GM18861 (cell line): ENCODE measurements around the gene PCNT.
"Not testable (repeated sequence)": the region's sequence is repeated elsewhere in the genome, so short reads cannot be mapped to it uniquely, and the experiment has no call there.

ENCODE experiments used
- ATAC-seq: cut with Tn5 transposase; IDR thresholded peaks from one replicate; pipeline ENCODE4 v1.9.1; 2021; ENCODE audit not compliant: unreplicated experiment

Gene PCNT

DNA sequence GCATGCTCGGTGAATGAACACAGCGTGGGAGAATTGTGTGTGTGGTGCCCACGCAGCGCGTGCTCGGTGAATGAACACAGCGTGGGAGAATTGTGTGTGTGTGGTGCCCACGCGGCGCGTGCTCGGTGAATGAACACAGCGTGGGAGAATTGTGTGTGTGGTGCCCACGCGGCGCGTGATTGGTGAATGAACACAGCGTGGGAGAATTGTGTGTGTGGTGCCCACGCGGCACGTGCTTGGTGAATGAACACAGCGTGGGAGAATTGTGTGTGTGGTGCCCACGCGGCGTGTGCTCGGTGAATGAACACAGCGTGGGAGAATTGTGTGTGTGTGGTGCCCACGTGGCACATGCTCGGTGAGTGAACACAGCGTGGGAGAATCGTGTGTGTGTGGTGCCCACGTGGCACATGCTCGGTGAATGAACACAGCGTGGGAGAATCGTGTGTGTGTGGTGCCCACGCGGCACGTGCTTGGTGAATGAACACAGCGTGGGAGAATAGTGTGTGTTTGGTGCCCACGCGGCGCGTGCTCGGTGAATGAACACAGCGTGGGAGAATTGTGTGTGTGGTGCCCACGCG is 79.4 kb downstream of the PCNT start:
- not testable (repeated sequence) for ATAC-seq

DNA sequence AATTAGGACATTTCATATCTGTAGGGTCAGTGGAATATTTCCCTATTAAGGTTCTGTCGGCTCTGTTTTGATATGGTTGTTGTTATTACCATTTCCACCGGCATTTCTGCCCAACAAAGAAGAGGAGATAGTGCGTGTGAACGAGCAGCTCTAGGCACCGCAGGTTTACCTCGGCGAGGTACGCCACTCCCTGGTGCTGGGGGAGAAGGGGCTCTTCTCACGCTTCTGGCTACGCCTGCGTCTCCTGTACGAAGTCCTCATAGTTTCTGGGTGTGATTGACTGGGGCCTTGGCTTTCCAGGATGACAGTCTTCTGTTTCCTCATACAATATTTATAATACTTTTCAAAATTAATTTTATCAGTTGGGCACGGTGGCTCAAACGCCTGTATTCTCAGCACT is 80.3 kb downstream of the PCNT start:
- ATAC-seq: no peak

DNA sequence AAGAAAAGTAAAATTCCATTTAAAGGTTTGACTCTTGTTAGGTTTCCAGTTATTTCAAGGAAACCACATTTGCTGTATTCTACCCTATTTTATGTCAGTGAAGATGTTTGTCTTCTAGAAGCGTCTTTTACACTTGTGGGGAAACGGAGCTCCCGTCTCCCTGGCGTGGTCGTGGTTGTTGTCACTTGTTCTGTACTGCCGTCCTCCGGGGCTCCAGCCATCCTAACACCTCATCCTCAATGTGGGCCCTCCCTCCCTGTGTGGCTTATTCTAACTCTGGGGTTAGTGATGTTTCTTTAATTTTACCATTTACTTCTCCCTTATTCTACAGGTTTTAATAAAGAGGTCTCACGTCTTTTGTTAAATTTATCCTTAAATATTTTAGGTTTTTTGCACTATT is 82.0 kb downstream of the PCNT start:
- ATAC-seq: no peak

DNA sequence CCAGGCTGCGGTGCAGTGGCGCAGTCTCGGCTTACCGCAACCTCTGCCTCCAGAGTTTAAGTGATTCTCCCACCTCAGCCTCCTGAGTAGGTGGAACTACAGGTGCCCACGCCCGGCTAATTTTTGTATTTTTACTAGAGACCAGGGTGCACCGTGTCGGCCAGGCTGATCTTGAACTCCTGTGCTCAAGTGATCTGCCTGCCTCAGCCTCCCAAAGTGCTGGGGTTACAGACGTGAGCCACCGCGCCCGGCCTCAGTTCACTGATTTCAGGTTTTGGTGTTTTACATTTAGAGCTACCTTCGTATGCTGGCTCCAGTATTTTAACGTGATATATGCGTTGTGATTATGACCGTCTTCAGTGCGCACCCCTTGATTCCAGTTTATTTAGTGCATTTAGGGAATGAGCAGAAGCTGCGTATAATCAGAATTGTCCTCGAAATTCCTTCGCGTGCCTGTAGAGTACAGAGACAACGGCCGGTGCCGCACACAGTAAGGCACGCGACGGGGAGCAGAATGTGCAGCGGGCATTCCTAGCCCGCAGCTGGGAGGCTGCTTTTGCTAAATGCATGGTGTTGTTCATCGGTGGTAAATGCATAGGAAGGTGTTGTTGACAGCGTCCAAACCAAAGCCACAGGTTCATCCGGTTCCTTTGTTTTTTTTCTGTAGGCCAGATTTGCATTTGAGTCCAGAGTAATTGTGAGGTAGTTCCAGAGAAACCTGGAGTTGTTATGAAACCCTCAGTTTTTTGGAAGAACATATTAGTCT is 85.9 kb downstream of the PCNT start:
- no peak for ATAC-seq

- ATAC-seq: no peak
Observed at GRCh38 chr21:46410516-46410915, 86.6 kb downstream of the PCNT start.

DNA sequence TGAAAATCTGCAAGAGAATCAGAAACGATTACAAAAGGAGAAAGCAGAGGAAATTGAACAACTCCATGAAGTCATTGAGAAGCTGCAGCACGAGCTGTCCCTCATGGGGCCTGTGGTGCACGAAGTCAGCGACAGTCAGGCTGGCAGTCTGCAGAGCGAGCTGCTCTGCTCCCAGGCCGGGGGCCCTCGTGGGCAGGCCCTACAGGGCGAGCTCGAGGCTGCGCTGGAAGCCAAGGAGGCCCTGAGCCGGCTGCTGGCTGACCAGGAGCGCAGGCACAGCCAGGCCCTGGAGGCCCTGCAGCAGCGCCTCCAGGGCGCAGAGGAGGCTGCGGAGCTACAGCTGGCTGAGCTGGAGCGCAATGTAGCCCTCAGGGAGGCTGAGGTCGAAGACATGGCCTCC is 87.3 kb downstream of the PCNT start:
- no peak for ATAC-seq

DNA sequence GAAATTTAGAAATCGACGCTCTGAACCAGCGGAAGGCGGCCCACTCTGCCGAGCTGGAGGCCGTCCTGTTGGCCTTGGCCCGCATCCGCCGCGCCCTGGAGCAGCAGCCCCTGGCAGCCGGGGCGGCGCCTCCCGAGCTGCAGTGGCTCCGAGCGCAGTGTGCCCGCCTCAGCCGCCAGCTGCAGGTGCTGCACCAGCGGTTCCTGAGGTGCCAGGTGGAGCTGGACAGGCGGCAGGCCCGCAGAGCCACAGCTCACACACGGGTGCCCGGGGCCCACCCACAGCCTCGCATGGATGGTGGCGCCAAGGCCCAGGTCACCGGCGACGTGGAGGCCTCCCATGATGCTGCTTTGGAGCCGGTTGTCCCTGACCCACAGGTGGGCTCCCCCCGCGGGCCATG is 87.7 kb downstream of the PCNT start:
- ATAC-seq: no peak

DNA sequence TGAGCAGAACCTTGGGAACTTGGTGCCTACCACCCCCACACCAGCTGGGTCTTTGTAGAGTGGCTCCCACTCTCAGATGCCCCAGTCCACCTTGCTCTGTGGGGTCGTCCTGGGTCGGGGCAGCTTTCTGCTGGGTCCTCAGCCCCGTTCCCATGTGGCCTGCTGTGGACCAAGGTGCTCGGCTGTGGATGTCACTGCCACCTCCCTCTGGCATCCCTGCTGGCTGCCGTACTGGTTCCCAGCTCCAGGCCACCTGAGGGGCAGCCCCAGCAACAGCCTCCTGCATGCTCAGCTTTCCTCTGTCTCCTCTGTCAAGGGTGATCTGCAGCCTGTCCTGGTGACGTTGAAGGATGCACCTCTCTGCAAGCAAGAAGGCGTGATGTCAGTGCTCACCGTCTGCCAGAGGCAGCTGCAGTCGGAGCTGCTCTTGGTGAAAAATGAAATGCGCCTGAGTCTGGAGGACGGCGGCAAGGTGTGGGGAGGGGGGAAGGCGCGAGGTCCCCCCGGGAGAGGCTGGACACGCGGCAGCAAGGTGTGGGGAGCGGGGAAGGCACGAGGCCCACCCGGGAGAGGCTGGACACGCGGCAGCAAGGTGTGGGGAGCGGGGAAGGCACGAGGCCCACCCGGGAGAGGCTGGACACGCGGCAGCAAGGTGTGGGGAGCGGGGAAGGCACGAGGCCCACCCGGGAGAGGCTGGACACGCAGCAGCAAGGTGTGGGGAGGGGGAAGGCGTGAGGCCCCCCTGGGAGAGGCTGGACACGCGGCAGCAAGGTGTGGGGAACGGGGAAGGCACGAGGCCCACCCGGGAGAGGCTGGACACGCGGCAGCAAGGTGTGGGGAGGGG is 88.8 kb downstream of the PCNT start:
- ATAC-seq: no peak

- ATAC-seq: no peak
Observed at GRCh38 chr21:46413365-46413696, 89.4 kb downstream of the PCNT start.

DNA sequence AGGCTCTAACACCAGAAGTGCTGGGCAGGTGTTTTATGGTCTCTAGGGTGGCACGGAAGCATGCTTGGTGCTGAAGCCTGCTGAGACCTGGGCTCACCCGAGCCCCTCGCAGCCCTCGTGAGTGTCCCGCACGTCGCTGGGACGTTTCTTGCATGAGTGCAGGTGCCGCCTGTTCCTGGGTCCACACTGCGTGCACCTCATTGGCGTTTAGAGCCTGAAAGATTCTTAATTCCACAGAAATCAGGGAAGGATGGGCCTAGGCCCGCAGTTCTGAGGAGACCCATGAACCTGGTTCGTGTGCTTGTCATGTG is 91.0 kb downstream of the PCNT start:
- ATAC-seq: no peak

- no peak for ATAC-seq
Observed at GRCh38 chr21:46416551-46416950, 92.6 kb downstream of the PCNT start.

GRCh38 chr21:46418265-46418946 is 94.5 kb downstream of the PCNT start:
- ATAC-seq: no peak

DNA sequence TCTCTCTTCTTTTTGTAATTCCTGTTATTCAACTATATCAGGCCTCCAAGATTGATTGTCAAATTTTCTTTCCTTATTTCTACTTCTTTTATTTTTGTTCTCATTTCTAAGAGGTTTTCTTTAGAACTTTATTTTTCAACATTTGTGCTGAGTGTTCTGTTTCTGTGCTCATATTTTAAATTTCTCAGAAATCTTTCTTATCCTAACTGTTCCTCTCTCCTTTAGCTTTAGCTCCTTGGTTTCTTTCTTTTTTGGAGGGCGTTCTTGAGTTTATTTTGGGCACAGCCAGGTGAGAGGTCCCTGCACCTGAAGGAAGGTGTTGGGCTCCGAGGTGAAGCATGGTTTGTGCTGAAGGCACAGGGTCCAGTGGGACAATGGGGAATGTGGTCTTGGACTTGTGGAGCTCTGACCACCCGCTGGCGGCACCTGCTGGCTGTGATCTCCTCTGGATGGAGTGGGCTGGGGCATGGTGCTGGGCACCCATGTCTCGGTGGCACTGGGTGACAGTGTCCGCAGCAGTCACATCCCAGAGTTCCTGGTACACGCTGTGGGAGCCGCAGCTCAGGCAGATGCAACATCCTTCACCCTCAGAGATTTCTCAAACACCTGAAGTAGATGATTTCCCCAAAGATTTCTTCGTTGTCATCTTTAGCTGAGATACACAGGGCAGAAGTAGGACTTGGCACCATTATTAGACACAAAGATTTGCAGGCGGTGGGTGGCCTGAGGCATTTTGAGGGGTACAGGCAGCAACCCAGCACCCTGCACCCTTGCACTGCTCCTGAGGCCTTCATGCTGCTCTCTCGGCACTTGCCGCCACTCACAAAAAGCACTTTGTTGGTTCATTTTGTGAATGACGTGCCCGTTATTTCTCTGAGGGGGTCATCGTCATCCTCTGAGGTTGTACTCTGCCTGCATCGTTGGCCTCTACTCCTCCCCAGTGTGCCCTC is 96.6 kb downstream of the PCNT start:
- no peak for ATAC-seq

DNA sequence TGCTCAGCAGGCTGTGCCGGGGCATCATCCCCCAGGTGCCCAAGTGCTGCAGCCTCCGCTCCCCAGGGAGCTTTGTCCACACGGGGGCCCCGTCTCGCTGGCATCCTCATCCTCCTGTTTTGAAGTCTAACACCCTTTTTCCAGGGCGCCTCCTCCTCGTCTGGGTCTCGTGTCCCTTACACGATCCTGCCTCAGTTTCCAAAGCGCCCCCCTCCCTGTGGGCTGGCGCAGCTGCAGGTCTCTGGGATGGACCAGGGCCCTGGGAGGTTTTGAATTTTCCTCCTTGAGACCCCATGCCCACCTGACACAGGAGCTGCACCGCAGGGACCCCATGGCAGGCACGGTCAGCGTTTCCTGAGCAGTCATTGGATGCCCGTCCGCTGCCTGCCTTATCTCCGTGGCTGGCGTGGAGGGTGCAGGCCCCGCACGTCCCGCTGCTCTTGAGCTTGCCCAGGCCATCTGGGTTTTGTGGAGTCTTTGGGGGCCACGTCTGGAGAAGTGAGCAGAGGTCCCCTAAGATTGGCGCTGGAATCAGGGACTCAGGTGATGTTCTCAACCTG is 97.3 kb downstream of the PCNT start:
- no peak for ATAC-seq

DNA sequence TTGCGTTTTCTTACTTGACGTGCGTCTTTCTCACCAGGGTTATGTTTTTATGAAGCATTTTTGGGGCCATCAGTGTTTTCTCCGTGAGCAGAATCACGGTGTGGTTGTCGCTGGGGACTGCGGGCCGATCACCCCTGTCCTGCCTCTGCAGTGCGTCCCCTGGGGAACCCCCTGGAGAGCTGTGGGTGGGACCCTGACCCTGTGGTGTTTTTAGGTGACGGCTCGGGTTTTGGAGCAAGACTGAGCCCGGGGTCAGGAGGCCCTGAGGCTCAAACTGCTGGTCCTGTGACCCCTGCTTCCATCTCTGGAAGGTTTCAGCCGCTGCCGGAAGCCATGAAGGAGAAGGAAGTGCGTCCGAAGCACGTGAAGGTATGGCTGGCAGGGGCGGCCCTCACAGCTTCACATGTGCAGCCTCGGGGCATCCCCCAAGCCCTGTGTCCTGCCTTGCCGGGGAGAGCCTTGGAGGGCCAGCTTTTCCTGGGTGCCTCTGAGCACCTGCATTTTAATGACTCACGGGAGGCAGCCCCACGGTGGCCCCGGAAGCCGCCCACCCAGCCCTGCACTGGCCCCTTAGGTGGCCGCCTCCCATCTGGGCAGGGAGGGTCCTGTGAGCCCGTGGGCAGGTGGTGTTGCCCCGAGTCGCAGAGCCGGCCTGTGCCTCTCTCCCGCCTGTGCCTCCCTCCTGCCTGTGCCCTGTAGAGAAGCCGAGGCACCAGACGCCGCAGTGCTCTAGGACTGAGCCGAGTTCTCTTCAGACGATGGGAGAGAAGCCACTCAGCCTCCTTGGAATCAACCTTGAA is 98.0 kb downstream of the PCNT start:
- ATAC-seq: no peak

DNA sequence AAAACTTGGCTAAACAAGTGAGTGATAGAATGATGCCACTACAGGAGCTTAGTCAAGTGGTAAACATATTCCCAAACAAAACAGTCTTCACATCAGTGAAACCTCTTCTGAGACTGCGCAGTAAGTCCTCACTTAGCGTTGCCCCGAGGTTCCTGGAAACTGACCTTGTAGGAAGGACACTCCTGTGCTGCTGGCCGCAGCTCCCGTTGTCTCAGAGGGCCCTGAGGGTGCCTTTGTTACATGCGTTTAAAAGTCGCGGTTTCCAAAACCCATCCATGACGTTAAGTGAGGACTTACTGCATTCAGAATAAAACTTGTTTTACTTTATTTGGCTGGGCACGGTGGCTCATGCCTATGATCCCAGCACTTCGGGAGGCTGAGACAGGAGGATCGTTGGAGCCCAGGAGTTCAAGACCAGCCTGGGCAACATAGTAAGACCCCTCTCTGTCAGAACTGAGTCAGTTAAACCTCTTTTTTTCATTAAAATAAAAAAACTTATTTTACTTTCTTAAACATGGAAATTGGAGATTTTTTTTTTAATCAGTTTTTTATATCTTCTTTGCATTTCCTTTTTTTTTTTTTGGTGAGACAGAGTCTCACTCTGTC is 98.8 kb downstream of the PCNT start:
- ATAC-seq: no peak

DNA sequence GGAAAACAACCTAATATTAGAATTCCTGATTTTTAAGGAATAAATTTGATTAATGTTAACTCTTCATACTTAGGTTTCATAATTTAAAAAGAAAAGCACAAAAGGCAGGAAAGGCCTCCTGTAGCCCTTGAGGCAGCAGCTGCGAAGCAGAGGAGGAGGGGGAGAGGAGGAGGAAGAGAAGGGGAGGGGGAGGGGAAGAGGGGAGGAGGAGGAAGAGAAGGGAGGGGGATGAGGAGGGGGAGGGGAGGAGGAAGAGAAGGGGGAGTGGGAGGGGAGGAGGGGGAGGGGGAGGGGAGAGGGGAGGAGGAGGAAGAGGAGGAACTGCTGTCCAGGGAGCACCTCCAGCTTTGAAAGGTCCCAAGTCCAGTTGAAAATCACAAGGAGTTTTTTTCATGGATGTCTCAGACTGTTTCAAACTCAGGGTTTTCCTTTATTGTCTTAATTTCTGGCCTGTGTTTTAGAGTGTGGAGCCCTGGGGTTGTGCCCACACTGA is 99.6 kb downstream of the PCNT start:
- no peak for ATAC-seq

- no peak for ATAC-seq
Observed at GRCh38 chr21:46424039-46424591, 100.2 kb downstream of the PCNT start.

DNA sequence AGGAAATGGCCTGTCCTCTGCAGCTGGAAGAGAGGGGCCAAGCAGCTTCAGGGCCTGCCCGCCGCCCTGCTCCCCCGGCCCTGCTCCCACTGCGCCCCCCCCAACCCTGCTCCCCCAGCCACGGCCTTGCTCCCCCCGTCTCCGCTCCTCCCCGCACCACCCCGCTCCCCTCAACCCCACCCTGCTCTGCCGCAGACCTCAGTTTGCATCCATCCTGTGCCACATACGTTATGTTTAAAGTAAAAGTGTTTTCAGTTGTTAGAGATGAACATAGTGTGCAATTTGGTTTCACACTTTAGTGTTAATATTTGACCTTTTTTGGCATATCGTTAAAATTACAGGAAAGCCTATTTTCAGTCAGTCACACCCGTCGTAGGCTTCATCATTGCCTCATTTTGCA is 100.7 kb downstream of the PCNT start:
- no peak for ATAC-seq
